H9 (cell line): Measurements from ENCODE around the gene SPATA2. TPM values are rescaled to one million over a fixed set of nuclear protein-coding genes. Genes with fewer than 3 reads are reported as not detected.

Experiments
- DNase-seq: peaks from one replicate; pipeline ENCODE4 v3.0.0-alpha.2; 2017
- H2AFZ ChIP-seq: one replicate; pipeline ENCODE4 v1.6.1; 2013; ENCODE audit warnings: mild to moderate bottlenecking, low read length, control low read depth, moderate library complexity
- H2AK5ac ChIP-seq: 2 replicates; pipeline ENCODE4 v1.6.1; 2013; ENCODE audit warnings: low read length, control low read depth, mixed read lengths; ENCODE audit not compliant: insufficient read length
- H2BK120ac ChIP-seq: one replicate; pipeline ENCODE4 v1.6.1; 2013; ENCODE audit warnings: low read depth, mild to moderate bottlenecking, low read length, control low read depth, inconsistent platforms; ENCODE audit not compliant: poor library complexity, severe bottlenecking
- H2BK12ac ChIP-seq: 2 replicates; pipeline ENCODE4 v1.6.1; 2013; ENCODE audit warnings: low read length, control low read depth, mixed read lengths, low read depth; ENCODE audit not compliant: insufficient read length
- H2BK15ac ChIP-seq: 2 replicates; pipeline ENCODE4 v1.6.1; 2013; ENCODE audit warnings: low read depth, low read length, control low read depth
- H2BK20ac ChIP-seq: one replicate; pipeline ENCODE4 v1.6.1; 2013; ENCODE audit warnings: low read depth, mild to moderate bottlenecking, low read length, control low read depth, inconsistent platforms; ENCODE audit not compliant: poor library complexity, severe bottlenecking
- H2BK5ac ChIP-seq: 2 replicates; pipeline ENCODE4 v1.6.1; 2013; ENCODE audit warnings: low read length, control low read depth, mixed read lengths; ENCODE audit not compliant: insufficient read length
- H3K14ac ChIP-seq: 2 replicates; pipeline ENCODE4 v1.6.1; 2013; ENCODE audit warnings: low read length, control low read depth; ENCODE audit not compliant: insufficient read depth
- H3K18ac ChIP-seq: 2 replicates; pipeline ENCODE4 v1.6.1; 2013; ENCODE audit warnings: low read depth, mild to moderate bottlenecking, mixed read lengths, low read length, control low read depth; ENCODE audit not compliant: insufficient read length
- H3K23ac ChIP-seq: 2 replicates; pipeline ENCODE4 v1.6.1; 2013; ENCODE audit warnings: low read length, control low read depth, mixed read lengths, low read depth; ENCODE audit not compliant: insufficient read length
- H3K23me2 ChIP-seq: 2 replicates; pipeline ENCODE4 v1.6.1; 2013; ENCODE audit warnings: low read depth, mild to moderate bottlenecking, mixed read lengths, low read length, control low read depth; ENCODE audit not compliant: insufficient read length, poor library complexity, severe bottlenecking
- H3K27ac ChIP-seq: 2 replicates; pipeline ENCODE4 v1.5.1; 2013; ENCODE audit warnings: low read length, control low read depth, mixed read lengths, low read depth; ENCODE audit not compliant: insufficient read length
- H3K27me3 ChIP-seq: 2 replicates; pipeline ENCODE4 v1.6.1; 2013; ENCODE audit warnings: low read length, control low read depth, inconsistent platforms; ENCODE audit not compliant: insufficient read depth
- H3K4ac ChIP-seq: 2 replicates; pipeline ENCODE4 v1.6.1; 2013; ENCODE audit warnings: low read depth, mild to moderate bottlenecking, control low read depth, inconsistent platforms, low read length, moderate library complexity
- H3K4me1 ChIP-seq: 2 replicates; pipeline ENCODE4 v1.6.1; 2013; ENCODE audit warnings: low read length, control low read depth, inconsistent platforms; ENCODE audit not compliant: insufficient read depth
- H3K4me2 ChIP-seq: 2 replicates; pipeline ENCODE4 v1.6.1; 2013; ENCODE audit warnings: low read length, control low read depth, mixed read lengths; ENCODE audit not compliant: insufficient read length, insufficient read depth
- H3K56ac ChIP-seq: 2 replicates; pipeline ENCODE4 v1.6.1; 2013; ENCODE audit warnings: low read depth, mild to moderate bottlenecking, mixed read lengths, low read length, control low read depth; ENCODE audit not compliant: insufficient read length
- H3K79me1 ChIP-seq: 2 replicates; pipeline ENCODE4 v1.6.1; 2013; ENCODE audit warnings: low read depth, mild to moderate bottlenecking, moderate library complexity, low read length, control low read depth, inconsistent platforms; ENCODE audit not compliant: insufficient read depth, poor library complexity, severe bottlenecking
- H3K79me2 ChIP-seq: 2 replicates; pipeline ENCODE4 v1.6.1; 2013; ENCODE audit warnings: low read length, control low read depth, inconsistent platforms; ENCODE audit not compliant: insufficient read depth
- H3K9ac ChIP-seq: 2 replicates; pipeline ENCODE4 v1.6.1; 2013; ENCODE audit warnings: low read length, control low read depth, mixed read lengths; ENCODE audit not compliant: insufficient read length; ENCODE audit errors: extremely low read depth
- H3K9me3 ChIP-seq: one replicate; pipeline ENCODE4 v1.6.1; 2013; ENCODE audit warnings: low read depth, low read length, inconsistent platforms; ENCODE audit not compliant: control insufficient read depth
- H3T11ph ChIP-seq: one replicate; pipeline ENCODE4 v1.6.1; 2013; ENCODE audit warnings: mild to moderate bottlenecking, low read length, control low read depth, inconsistent platforms
- H4K20me1 ChIP-seq: one replicate; pipeline ENCODE4 v1.6.1; 2013; ENCODE audit not compliant: control insufficient read depth, insufficient read length, insufficient read depth
- H4K5ac ChIP-seq: 2 replicates; pipeline ENCODE4 v1.6.1; 2013; ENCODE audit warnings: low read depth, mild to moderate bottlenecking, mixed read lengths, low read length, control low read depth; ENCODE audit not compliant: insufficient read length
- H4K8ac ChIP-seq: replicated peaks from 2 replicates; pipeline ENCODE4 v1.6.1; 2013; ENCODE audit warnings: low read length, control low read depth, mixed read lengths, low read depth; ENCODE audit not compliant: insufficient read length
- H4K91ac ChIP-seq: 2 replicates; pipeline ENCODE4 v1.6.1; 2013; ENCODE audit warnings: low read depth, mild to moderate bottlenecking, moderate library complexity, mixed read lengths, low read length, control low read depth; ENCODE audit not compliant: insufficient read length
- H3K27ac Mint-ChIP-seq, 3 experiments: 2 replicates in 2 of 3; 3 replicates in 1 of 3; pipeline ENCODE4 v1.8.0; 2020 to 2021; ENCODE audit warnings: mixed read lengths in 3 of 3, mild to moderate bottlenecking in 1 of 3, moderate library complexity in 1 of 3
- H3K27me3 Mint-ChIP-seq: 2 replicates; pipeline ENCODE4 v1.8.0; 2021; ENCODE audit warnings: low read depth, mild to moderate bottlenecking, moderate library complexity, mixed read lengths
- H3K36me3 Mint-ChIP-seq, 3 experiments: 2 replicates in 2 of 3; 3 replicates in 1 of 3; pipeline ENCODE4 v1.8.0; 2020 to 2021; ENCODE audit warnings: low read depth in 3 of 3, mixed read lengths in 3 of 3; ENCODE audit not compliant: insufficient read depth in 1 of 3
- H3K4me1 Mint-ChIP-seq, 2 experiments: 2 replicates each; pipeline ENCODE4 v1.8.0; 2020; ENCODE audit warnings: mixed read lengths in 2 of 2
- H3K4me3 Mint-ChIP-seq, 2 experiments: 2 replicates in 1 of 2; 3 replicates in 1 of 2; pipeline ENCODE4 v1.8.0; 2020 to 2021; ENCODE audit warnings: mild to moderate bottlenecking in 2 of 2, mixed read lengths in 2 of 2, moderate library complexity in 1 of 2
- H3K9me3 Mint-ChIP-seq, 2 experiments: 2 replicates in 1 of 2; 3 replicates in 1 of 2; pipeline ENCODE4 v1.8.0; 2020; ENCODE audit warnings: mild to moderate bottlenecking in 2 of 2, mixed read lengths in 2 of 2, moderate library complexity in 1 of 2
- WGBS: extraction: QIAGEN DNeasy Blood & Tissue Kit; methylation state at CpG from one replicate; pipeline ENCODE4 v1.1.7; 2013; ENCODE audit warnings: missing lambda C conversion rate, low lambda C conversion rate, mixed read lengths; ENCODE audit not compliant: insufficient read length; ENCODE audit errors: extremely low coverage; 5-methylcytosine and 5-hydroxymethylcytosine counted together
- total RNA-seq: library from RNA; stranded (reverse); gene quantifications from 2 replicates; pipeline ENCODE4 v1.2.1, GENCODE V29; 2021
- TF ChIP-seq, protein P1 (sequence below): fragments of 200-600 bp; sonication (generic); conservative IDR thresholded peaks from 3 replicates; pipeline ENCODE4 v1.8.0; 2021; ENCODE audit warnings: antibody characterized with exemption, mild to moderate bottlenecking

The SPATA2 gene
- total RNA-seq, 1 experiment from 2014 or later: 9.6 TPM

DNA sequence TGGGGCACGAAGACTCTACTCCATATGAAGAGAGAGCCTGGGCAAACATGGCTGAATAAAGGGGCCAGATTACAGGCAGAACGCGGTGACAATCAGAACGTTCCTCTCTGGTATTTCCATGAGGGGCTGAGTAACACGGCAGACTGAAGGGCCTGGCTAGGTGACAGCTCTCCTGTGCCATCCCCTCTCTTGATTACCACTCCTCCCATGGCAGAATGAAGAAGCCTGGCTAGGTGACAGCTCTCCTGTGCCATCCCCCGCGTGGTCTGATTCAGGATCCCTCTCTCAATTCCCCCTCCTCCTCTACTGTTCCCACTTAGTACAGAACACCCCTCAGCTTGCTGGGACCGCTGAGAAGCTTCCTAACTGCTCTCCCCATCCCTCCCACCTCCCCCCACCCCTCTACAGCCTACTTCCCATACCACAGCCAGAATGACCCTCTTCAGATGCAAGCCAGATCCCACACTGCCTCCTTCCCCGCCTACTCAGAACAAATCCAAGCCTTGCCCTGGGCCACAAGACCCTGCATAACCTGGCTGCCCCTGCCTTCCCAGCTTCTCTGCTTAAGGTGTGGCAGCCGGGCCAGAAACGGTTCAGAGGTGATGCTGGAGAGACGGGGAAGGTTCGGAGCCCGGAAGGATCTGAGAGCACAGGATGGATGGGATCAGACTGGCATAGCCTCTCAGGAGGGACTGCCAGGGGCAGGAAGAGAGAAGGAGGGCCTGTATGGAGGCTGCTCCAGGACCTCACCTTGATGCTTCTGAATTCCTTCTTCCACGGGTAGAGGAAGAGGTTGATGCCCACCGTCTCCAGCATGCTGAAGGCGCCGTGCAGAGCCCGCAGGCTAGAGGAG is 7.7 kb downstream of the SPATA2 start:
- H3K9me3 Mint-ChIP-seq: no peaks in the 10 kb centered on the region
- Histone ChIP-seq H3K79me1 (no peaks in the 10 kb centered on the region), H3K4ac (no peak overlapping the region), H2BK15ac (no peak overlapping the region), H3T11ph (no peak overlapping the region), H3K18ac (no peak overlapping the region), H2AK5ac (no peak overlapping the region), H2AFZ (no peak overlapping the region), H3K4me2 (no peak overlapping the region), H2BK5ac (no peak overlapping the region), H3K23me2 (no peaks in the 10 kb centered on the region), H3K23ac (no peak overlapping the region), H3K27me3 (no peaks in the 10 kb centered on the region), H3K79me2 (peaks cover 8% of the 10 kb centered on the region; the same call in 1 of the 2 replicates), H3K56ac (no peak overlapping the region), H4K91ac (no peak overlapping the region), H3K9me3 (no peaks in the 10 kb centered on the region), H2BK12ac (no peak overlapping the region), H2BK20ac (no peak overlapping the region), H4K8ac (no peak overlapping the region), H4K20me1 (no peaks in the 10 kb centered on the region), H3K27ac (no peak overlapping the region), H3K14ac (no peak overlapping the region), H3K9ac (no peak overlapping the region), H2BK120ac (no peak overlapping the region), H3K4me1 (no peaks in the 10 kb centered on the region), H4K5ac (no peak overlapping the region)
- no peak for DNase-seq
- H3K4me3 Mint-ChIP-seq: no peak overlapping the region
- no peaks in the 10 kb centered on the region for H3K27me3 Mint-ChIP-seq
- H3K27ac Mint-ChIP-seq: no peak overlapping the region
- H3K36me3 Mint-ChIP-seq: peaks cover 12 to 40% (median 29%) of the 10 kb centered on the region in 3 experiments
- TF ChIP-seq, protein P1, sequence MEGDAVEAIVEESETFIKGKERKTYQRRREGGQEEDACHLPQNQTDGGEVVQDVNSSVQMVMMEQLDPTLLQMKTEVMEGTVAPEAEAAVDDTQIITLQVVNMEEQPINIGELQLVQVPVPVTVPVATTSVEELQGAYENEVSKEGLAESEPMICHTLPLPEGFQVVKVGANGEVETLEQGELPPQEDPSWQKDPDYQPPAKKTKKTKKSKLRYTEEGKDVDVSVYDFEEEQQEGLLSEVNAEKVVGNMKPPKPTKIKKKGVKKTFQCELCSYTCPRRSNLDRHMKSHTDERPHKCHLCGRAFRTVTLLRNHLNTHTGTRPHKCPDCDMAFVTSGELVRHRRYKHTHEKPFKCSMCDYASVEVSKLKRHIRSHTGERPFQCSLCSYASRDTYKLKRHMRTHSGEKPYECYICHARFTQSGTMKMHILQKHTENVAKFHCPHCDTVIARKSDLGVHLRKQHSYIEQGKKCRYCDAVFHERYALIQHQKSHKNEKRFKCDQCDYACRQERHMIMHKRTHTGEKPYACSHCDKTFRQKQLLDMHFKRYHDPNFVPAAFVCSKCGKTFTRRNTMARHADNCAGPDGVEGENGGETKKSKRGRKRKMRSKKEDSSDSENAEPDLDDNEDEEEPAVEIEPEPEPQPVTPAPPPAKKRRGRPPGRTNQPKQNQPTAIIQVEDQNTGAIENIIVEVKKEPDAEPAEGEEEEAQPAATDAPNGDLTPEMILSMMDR: no peak
- H3K4me1 Mint-ChIP-seq: no peaks in the 10 kb centered on the region
- WGBS: no CpG with 5 or more reads among the region's 19 CpGs
